H9 (cell line): Measurements from ENCODE around the gene RBM33. TPM values are rescaled to one million over a fixed set of nuclear protein-coding genes. Genes with fewer than 3 reads are reported as not detected.

Experiments used
- DNase-seq: peaks from one replicate; pipeline ENCODE4 v3.0.0-alpha.2; 2017
- H2AFZ ChIP-seq: one replicate; pipeline ENCODE4 v1.6.1; 2013; ENCODE audit warnings: mild to moderate bottlenecking, low read length, control low read depth, moderate library complexity
- H2AK5ac ChIP-seq: 2 replicates; pipeline ENCODE4 v1.6.1; 2013; ENCODE audit warnings: low read length, control low read depth, mixed read lengths; ENCODE audit not compliant: insufficient read length
- H2BK120ac ChIP-seq: one replicate; pipeline ENCODE4 v1.6.1; 2013; ENCODE audit warnings: low read depth, mild to moderate bottlenecking, low read length, control low read depth, inconsistent platforms; ENCODE audit not compliant: poor library complexity, severe bottlenecking
- H2BK12ac ChIP-seq: 2 replicates; pipeline ENCODE4 v1.6.1; 2013; ENCODE audit warnings: low read length, control low read depth, mixed read lengths, low read depth; ENCODE audit not compliant: insufficient read length
- H2BK15ac ChIP-seq: 2 replicates; pipeline ENCODE4 v1.6.1; 2013; ENCODE audit warnings: low read depth, low read length, control low read depth
- H2BK20ac ChIP-seq: one replicate; pipeline ENCODE4 v1.6.1; 2013; ENCODE audit warnings: low read depth, mild to moderate bottlenecking, low read length, control low read depth, inconsistent platforms; ENCODE audit not compliant: poor library complexity, severe bottlenecking
- H2BK5ac ChIP-seq: 2 replicates; pipeline ENCODE4 v1.6.1; 2013; ENCODE audit warnings: low read length, control low read depth, mixed read lengths; ENCODE audit not compliant: insufficient read length
- H3K14ac ChIP-seq: 2 replicates; pipeline ENCODE4 v1.6.1; 2013; ENCODE audit warnings: low read length, control low read depth; ENCODE audit not compliant: insufficient read depth
- H3K18ac ChIP-seq: 2 replicates; pipeline ENCODE4 v1.6.1; 2013; ENCODE audit warnings: low read depth, mild to moderate bottlenecking, mixed read lengths, low read length, control low read depth; ENCODE audit not compliant: insufficient read length
- H3K23ac ChIP-seq: 2 replicates; pipeline ENCODE4 v1.6.1; 2013; ENCODE audit warnings: low read length, control low read depth, mixed read lengths, low read depth; ENCODE audit not compliant: insufficient read length
- H3K23me2 ChIP-seq: 2 replicates; pipeline ENCODE4 v1.6.1; 2013; ENCODE audit warnings: low read depth, mild to moderate bottlenecking, mixed read lengths, low read length, control low read depth; ENCODE audit not compliant: insufficient read length, poor library complexity, severe bottlenecking
- H3K27ac ChIP-seq: 2 replicates; pipeline ENCODE4 v1.5.1; 2013; ENCODE audit warnings: low read length, control low read depth, mixed read lengths, low read depth; ENCODE audit not compliant: insufficient read length
- H3K27me3 ChIP-seq: 2 replicates; pipeline ENCODE4 v1.6.1; 2013; ENCODE audit warnings: low read length, control low read depth, inconsistent platforms; ENCODE audit not compliant: insufficient read depth
- H3K4ac ChIP-seq: 2 replicates; pipeline ENCODE4 v1.6.1; 2013; ENCODE audit warnings: low read depth, mild to moderate bottlenecking, control low read depth, inconsistent platforms, low read length, moderate library complexity
- H3K4me1 ChIP-seq: 2 replicates; pipeline ENCODE4 v1.6.1; 2013; ENCODE audit warnings: low read length, control low read depth, inconsistent platforms; ENCODE audit not compliant: insufficient read depth
- H3K4me2 ChIP-seq: 2 replicates; pipeline ENCODE4 v1.6.1; 2013; ENCODE audit warnings: low read length, control low read depth, mixed read lengths; ENCODE audit not compliant: insufficient read length, insufficient read depth
- H3K56ac ChIP-seq: 2 replicates; pipeline ENCODE4 v1.6.1; 2013; ENCODE audit warnings: low read depth, mild to moderate bottlenecking, mixed read lengths, low read length, control low read depth; ENCODE audit not compliant: insufficient read length
- H3K79me1 ChIP-seq: 2 replicates; pipeline ENCODE4 v1.6.1; 2013; ENCODE audit warnings: low read depth, mild to moderate bottlenecking, moderate library complexity, low read length, control low read depth, inconsistent platforms; ENCODE audit not compliant: insufficient read depth, poor library complexity, severe bottlenecking
- H3K79me2 ChIP-seq: 2 replicates; pipeline ENCODE4 v1.6.1; 2013; ENCODE audit warnings: low read length, control low read depth, inconsistent platforms; ENCODE audit not compliant: insufficient read depth
- H3K9ac ChIP-seq: 2 replicates; pipeline ENCODE4 v1.6.1; 2013; ENCODE audit warnings: low read length, control low read depth, mixed read lengths; ENCODE audit not compliant: insufficient read length; ENCODE audit errors: extremely low read depth
- H3K9me3 ChIP-seq: one replicate; pipeline ENCODE4 v1.6.1; 2013; ENCODE audit warnings: low read depth, low read length, inconsistent platforms; ENCODE audit not compliant: control insufficient read depth
- H3T11ph ChIP-seq: one replicate; pipeline ENCODE4 v1.6.1; 2013; ENCODE audit warnings: mild to moderate bottlenecking, low read length, control low read depth, inconsistent platforms
- H4K20me1 ChIP-seq: one replicate; pipeline ENCODE4 v1.6.1; 2013; ENCODE audit not compliant: control insufficient read depth, insufficient read length, insufficient read depth
- H4K5ac ChIP-seq: 2 replicates; pipeline ENCODE4 v1.6.1; 2013; ENCODE audit warnings: low read depth, mild to moderate bottlenecking, mixed read lengths, low read length, control low read depth; ENCODE audit not compliant: insufficient read length
- H4K8ac ChIP-seq: replicated peaks from 2 replicates; pipeline ENCODE4 v1.6.1; 2013; ENCODE audit warnings: low read length, control low read depth, mixed read lengths, low read depth; ENCODE audit not compliant: insufficient read length
- H4K91ac ChIP-seq: 2 replicates; pipeline ENCODE4 v1.6.1; 2013; ENCODE audit warnings: low read depth, mild to moderate bottlenecking, moderate library complexity, mixed read lengths, low read length, control low read depth; ENCODE audit not compliant: insufficient read length
- H3K27ac Mint-ChIP-seq, 3 experiments: 2 replicates in 2 of 3; 3 replicates in 1 of 3; pipeline ENCODE4 v1.8.0; 2020 to 2021; ENCODE audit warnings: mixed read lengths in 3 of 3, mild to moderate bottlenecking in 1 of 3, moderate library complexity in 1 of 3
- H3K27me3 Mint-ChIP-seq: 2 replicates; pipeline ENCODE4 v1.8.0; 2021; ENCODE audit warnings: low read depth, mild to moderate bottlenecking, moderate library complexity, mixed read lengths
- H3K36me3 Mint-ChIP-seq, 3 experiments: 2 replicates in 2 of 3; 3 replicates in 1 of 3; pipeline ENCODE4 v1.8.0; 2020 to 2021; ENCODE audit warnings: low read depth in 3 of 3, mixed read lengths in 3 of 3; ENCODE audit not compliant: insufficient read depth in 1 of 3
- H3K4me1 Mint-ChIP-seq, 2 experiments: 2 replicates each; pipeline ENCODE4 v1.8.0; 2020; ENCODE audit warnings: mixed read lengths in 2 of 2
- H3K4me3 Mint-ChIP-seq, 2 experiments: 2 replicates in 1 of 2; 3 replicates in 1 of 2; pipeline ENCODE4 v1.8.0; 2020 to 2021; ENCODE audit warnings: mild to moderate bottlenecking in 2 of 2, mixed read lengths in 2 of 2, moderate library complexity in 1 of 2
- H3K9me3 Mint-ChIP-seq, 2 experiments: 2 replicates in 1 of 2; 3 replicates in 1 of 2; pipeline ENCODE4 v1.8.0; 2020; ENCODE audit warnings: mild to moderate bottlenecking in 2 of 2, mixed read lengths in 2 of 2, moderate library complexity in 1 of 2
- CTCF ChIP-seq: fragments of 200-600 bp; sonication (generic); conservative IDR thresholded peaks from 3 replicates; pipeline ENCODE4 v1.8.0; 2021; ENCODE audit warnings: antibody characterized with exemption, mild to moderate bottlenecking
- WGBS: extraction: QIAGEN DNeasy Blood & Tissue Kit; methylation state at CpG from one replicate; pipeline ENCODE4 v1.1.7; 2013; ENCODE audit warnings: missing lambda C conversion rate, low lambda C conversion rate, mixed read lengths; ENCODE audit not compliant: insufficient read length; ENCODE audit errors: extremely low coverage; 5-methylcytosine and 5-hydroxymethylcytosine counted together
- total RNA-seq: library from RNA; stranded (reverse); gene quantifications from 2 replicates; pipeline ENCODE4 v1.2.1, GENCODE V29; 2021

The RBM33 gene
- total RNA-seq, 1 experiment from 2014 or later, result 71.3 TPM

- H2AFZ ChIP-seq, result no peak overlapping the region
- H3K14ac ChIP-seq, result no peak overlapping the region
- H3K27ac ChIP-seq, result no peak overlapping the region
- H3K4me2 ChIP-seq, result no peak overlapping the region
- no peaks in the 10 kb centered on the region for H3K79me1 ChIP-seq
- H3K4me1 Mint-ChIP-seq, result peaks cover 4 to 7% of the 10 kb centered on the region in 2 experiments
- no peaks in the 10 kb centered on the region for H3K4me1 ChIP-seq
- H3K56ac ChIP-seq, result no peak overlapping the region
- no peak for TF ChIP-seq CTCF
- no peak overlapping the region for H3T11ph ChIP-seq
- peaks cover 14 to 28% (median 25%) of the 10 kb centered on the region in 3 experiments for H3K36me3 Mint-ChIP-seq
- H4K20me1 ChIP-seq, result no peaks in the 10 kb centered on the region
- H4K5ac ChIP-seq, result no peak overlapping the region
- no peak overlapping the region for H2BK120ac ChIP-seq
- WGBS, result no CpG with 5 or more reads among the region's 16 CpGs
- H4K8ac ChIP-seq, result no peak overlapping the region
- H3K9me3 ChIP-seq, result no peaks in the 10 kb centered on the region
- DNase-seq, result no peak
- no peak overlapping the region for H2BK15ac ChIP-seq
- no peak overlapping the region for H2BK12ac ChIP-seq
- H3K79me2 ChIP-seq, result no peaks in the 10 kb centered on the region
- H3K23ac ChIP-seq, result no peak overlapping the region
- H2BK5ac ChIP-seq, result no peak overlapping the region
- peak overlapping the region in 2 of 3 experiments; percentile 17 to 62; a peak in 2 of 7 replicates for H3K27ac Mint-ChIP-seq
- H3K27me3 Mint-ChIP-seq, result peaks cover 7% of the 10 kb centered on the region
- no peak overlapping the region for H3K9ac ChIP-seq
- no peaks in the 10 kb centered on the region for H3K23me2 ChIP-seq
- no peaks in the 10 kb centered on the region for H3K27me3 ChIP-seq
- H3K18ac ChIP-seq, result no peak overlapping the region
- H3K4me3 Mint-ChIP-seq, result no peak overlapping the region
- H2AK5ac ChIP-seq, result no peak overlapping the region
- H4K91ac ChIP-seq, result no peak overlapping the region
- no peak overlapping the region for H2BK20ac ChIP-seq
- H3K9me3 Mint-ChIP-seq, result peaks cover 20 to 27% of the 10 kb centered on the region in 2 experiments
- no peak overlapping the region for H3K4ac ChIP-seq
These were observed 25.5 kb upstream of the RBM33 start for GRCh38 chr7:155618708-155619633.
